ENCODE data around the gene RFPL1.

The RFPL1 gene

DNA sequence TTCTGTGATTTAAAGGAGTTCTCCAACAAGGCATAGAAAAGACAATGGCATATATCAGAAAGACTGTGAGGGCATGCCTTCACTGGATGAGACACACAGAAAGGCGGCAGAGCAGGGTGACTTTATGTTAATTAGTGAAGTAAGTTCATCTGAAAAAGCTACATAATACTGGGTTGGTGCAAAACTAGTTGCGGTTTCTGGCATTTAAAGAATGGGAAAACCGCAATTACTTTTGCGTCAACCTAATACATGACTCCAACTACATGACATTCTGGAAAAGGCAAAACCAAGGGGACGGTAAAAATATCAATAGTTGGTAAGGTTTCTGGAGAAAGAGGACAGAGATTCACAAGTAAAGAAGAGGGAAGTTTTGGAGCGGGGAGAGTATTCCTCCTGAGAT, 5.1 kb downstream of the RFPL1 start:
- DNase-seq (ENCODE audit: low spot score): no peak

DNA sequence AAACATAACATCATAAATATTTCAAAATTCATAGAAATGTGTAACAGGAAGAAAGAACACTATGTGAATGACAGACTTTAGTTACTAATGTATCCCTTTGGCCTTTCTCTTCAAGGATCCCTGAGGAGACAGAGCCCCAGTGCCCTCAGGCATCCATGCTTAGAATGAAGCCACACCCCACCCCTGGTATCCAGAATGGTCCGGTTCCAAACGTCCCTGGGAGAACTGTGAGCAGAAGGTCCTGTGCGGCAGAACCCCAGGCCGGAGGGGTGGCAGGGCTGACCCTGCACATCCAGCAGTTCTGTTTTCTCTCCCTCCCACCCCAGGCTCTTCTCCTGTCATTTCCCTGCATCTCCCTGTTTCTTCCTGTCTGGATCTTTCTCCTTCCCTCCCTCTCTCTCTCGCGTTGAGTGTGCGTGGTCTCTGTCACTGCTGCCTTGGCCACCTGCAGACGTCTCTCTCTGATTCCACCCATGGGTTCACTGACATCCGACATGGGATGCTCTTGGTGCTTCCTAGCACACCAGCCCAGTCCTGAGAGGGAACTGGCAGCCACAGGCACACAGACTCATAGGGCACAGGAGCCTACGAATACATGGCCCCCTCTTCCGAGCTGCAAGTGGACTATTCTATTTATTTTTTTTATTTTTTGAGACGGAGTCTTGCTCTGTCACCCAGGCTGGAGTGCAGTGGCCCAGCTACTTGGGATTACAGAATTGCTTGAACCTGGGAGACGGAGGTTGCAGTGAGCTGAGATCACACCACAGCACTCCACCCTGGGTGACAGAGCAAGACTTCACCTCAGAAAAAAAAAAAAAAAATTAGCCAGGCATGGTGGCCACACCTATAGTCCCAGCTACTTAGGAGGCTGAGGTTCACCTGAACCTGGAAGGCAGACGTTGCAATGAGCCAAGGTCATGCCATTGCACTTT, 5.7 kb downstream of the RFPL1 start:
- DNase-seq (ENCODE audit: low spot score): no peak

DNA sequence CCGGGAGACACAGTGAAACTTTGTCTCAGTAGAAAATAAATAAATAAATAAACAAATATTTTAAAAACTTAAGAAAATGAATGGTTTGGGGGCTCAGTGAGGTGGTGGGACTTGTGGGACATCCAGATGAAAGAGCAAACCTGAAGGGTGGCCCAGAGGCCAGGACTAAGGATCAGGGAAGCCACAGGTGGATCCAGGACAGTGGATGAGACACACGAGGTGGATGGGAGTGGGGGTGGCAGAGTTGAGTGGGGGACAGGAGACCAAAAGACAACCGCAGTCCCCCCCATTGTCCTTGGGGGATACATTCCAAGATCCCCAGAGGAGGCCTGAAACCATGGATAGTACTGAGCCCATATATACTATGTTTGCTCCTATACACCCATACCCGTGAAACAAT, 7.1 kb downstream of the RFPL1 start:
- DNase-seq (ENCODE audit: low spot score): no peak

DNA sequence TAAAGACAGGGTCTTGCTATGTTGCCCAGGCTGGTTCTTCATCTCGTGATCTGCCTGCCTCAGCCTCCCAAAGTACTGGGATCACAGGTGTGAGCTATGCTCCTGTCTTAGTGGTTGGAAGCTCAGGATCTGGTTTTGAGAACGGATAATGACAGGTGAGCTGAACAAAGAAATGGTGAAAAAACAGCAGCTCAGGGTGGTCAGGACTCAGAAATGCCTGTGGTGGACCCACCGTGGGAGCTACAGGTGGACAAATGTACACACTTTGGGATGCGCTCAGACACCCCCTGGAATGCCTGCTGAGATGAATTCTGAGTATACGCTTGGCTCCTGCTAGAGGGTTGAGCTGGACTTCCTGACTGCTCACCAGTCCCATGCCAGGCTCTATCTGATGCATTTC, 9.5 kb downstream of the RFPL1 start:
- DNase-seq (ENCODE audit: low spot score): no peak

DNA sequence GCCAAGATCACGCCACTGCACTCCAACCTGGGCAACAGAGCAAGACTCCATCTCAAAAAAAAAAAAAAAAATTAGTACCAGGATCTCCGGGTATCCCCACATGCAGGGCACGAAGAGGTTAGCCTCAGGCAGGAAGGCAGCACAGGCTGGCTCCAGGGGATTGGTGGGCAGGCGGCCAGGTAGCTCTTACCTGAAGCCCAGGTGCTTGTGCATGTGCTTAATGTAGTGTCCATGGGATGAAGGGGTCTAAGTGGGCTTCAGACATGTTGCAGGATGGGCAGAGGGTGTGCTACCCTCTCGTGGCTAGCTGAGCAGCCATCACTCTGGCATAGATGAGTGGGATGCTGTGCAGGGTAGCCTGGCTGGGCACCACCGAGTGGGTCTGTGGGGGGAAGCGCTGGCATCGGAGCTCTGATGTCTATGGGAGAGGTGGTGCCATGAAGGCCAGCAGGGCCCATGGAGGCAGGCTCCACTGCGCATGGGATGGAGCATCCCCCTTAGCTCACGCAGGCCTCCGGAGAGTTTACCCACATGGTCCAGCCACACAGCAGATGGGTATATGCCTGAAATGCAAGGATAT, 11.0 kb downstream of the RFPL1 start:
- no peak for DNase-seq (ENCODE audit: low spot score)

DNA sequence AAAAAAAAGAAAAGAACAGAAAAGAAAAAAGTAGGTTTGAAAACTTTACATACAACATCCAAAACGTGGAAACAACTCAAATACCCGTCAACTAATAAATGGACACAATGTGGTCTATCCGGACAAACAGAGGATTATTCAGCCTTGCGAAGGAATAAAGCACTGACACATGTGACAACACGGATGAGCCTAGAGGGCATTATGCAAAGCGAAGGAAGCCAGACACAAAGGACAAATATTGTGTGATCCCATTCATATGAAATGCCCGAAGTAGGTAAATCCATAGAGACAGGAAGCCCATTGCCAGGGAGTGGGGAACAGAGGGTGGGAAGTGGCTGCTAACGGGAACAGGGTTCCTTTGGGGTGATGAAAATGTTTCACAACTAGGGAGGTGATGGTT, 11.8 kb downstream of the RFPL1 start:
- DNase-seq (ENCODE audit: low spot score): no peak

DNA sequence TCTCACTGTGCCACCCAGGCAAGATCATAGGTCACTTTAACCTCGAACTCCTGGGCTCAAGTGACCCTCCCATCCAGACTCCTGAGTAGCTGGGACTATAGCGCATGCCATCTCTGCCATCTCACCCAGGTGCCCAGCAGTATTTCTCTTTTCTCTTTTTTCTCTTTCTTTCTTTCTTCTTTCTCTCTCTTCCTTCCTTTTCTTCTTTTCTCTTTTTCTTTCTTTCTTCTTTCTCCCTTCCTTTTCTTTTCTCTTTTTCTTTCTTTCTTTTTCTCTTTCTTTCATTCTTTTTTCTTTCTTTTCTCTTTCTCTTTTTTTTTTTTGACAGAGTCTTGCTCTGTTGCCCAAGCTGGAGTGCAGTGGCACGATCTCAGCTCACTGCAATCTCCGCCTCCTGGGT, 13.5 kb downstream of the RFPL1 start:
- DNase-seq (ENCODE audit: low spot score): no peak

DNA sequence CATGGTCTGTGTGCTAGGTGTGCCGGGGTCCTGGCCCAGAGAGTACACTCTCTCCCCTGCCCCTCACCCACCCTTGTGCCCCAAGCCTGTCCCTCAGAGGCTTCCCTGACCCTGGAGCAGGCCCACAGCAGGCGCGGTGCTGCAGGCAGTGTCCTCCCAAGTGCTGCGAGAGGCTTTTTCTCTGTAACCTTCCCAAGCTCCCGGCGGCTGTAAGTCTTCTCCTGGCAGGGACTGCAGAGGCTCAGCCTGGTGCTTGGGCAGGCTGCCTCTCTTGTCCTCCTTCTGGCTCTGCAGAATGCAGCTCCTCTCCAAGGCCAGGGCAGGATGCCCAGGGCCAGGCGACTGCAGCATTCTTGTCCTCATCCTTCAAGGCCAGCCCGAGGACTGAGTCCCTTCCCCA, 15.9 kb downstream of the RFPL1 start:
- no peak for DNase-seq (ENCODE audit: low spot score)

DNA sequence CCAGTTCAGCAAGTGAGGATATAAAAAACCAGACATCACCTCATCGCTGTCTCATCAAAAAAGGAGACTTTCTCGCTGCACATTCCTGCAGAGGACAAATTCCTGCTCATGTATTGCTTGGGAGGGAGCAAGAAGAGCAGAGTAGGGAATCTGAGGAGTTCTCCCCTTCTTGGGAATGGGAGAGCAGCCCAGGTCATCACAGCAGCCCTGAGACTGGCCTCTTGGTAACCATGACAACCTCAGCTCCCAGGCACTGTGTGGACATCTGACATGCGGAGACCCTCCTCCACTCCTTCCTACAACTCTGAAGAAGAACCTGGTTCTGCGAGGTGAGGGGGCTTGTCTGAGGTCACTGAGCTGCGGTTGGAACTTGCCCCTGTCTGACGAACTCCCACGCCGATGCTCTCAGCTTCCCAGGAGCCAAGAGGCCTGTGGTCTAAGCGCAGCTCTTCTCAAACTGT, 17.9 kb downstream of the RFPL1 start:
- DNase-seq (ENCODE audit: low spot score): no peak

DNA sequence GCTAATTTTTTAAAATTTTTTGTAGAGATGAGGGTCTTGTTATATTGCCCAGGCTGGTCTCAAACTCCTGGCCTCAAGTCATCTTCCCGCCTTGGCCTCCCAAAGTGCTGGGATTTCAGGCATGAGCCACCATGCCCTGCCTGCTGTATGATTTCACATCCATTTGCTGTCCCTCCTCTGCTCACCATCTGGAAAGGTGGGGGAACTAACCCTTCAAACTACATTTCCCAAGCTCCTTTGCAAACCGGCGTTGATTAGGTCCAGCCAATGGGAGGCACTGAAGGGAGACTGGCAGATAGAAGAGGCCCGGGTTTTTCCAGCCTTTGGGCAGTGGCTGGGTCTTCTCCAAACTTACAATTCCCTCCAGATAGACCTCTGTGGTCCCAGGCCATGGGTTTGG, 19.3 kb downstream of the RFPL1 start:
- peak; percentile 62 for DNase-seq (ENCODE audit: low spot score)

DNA sequence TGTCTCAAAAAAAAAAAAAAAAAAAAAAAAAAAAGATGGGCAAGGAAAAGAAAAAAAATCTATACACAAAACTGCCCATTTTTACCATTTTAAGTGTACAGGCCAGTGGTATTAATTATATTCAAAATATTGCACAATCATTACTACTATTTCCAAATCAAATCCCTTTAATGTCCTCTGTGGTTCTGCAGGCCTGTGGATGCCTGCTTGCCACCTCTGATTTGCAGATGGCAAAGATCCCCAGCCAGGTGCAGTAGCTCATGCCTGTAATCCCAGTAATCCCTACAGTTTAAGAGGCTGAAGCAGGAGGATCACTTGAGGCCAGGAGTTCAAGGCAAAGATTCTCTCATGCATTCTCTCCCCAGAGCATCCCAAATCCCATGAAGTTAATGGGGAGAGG, 20.2 kb downstream of the RFPL1 start:
- DNase-seq (ENCODE audit: low spot score): no peak

DNA sequence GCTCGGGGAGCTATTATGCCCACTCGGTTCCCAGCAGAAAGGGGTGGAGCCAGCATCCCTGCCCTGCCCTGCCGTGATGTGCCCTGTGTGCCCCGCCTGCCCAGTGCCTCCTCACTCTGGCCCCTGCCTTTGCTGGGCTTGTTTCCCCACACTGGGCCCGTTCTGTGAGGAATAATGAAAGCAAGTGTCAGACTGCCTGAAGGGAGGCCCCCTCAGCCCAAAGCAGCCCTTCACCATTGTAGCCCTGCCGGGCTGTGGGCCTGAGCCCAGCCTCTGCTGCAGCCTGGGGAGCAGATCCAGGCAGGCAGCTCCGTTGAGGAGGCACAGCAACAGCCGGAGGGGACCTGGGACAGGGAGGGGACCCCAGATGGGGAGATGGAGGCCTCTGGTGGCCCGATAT, 21.4 kb downstream of the RFPL1 start:
- no peak for DNase-seq (ENCODE audit: low spot score)

DNA sequence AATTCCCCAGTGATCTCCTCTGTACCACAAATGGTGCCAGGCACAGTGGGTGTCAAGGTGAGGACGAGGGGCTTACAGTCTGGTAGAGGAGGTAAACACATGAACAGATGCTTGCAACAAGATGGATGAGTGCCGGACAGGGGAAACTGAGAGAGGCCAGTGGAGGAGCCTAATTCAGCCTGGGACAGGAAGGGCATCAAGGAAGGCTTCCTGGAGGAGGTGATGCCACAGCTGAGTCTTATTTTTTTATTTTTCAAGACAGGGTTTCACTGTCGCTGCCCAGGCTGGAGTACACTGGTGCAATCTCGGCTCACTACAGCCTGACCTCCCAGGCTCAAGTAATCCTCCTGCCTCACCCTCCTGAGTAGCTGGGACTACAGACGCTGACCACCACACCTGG, 22.9 kb downstream of the RFPL1 start:
- no peak for DNase-seq (ENCODE audit: low spot score)

DNA sequence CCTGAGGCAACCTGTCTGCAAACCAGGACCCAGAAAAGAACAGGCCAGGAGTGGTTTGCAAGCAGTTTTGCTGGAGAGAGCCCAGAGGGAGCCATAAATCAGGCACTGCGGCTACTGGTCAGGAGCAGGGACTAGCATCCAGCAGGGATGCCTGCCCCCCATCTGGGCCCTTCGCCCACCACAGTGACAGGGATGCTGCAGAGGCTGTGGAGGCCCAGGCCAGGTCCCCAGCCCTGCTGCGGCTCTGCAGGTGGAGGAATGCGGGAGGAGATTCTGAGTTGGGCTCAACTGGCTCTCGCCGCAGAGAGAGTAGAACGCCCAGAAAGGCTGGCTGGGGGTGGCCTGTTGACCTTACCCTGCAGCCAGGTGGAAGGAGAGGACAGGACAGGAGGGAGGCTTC, 25.2 kb downstream of the RFPL1 start:
- DNase-seq (ENCODE audit: low spot score): no peak

DNA sequence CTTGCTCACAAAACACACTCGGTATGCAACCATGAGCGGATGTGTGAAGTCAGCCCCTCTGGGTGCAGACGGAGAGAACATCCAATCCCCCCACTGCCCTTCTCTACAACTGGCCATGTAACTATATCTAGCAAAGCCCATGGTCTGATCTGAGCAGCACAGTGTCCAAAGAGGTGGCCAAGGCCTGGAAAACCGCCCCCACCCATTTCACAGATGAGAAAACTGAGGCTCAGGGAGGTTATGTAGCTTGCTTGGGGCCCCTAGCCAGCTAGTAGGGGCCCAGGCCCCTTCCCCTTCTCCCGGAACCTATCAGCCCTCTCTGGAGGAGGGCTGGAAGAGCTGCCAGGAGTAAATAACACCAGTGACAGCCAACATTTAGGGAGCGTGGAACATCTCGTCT, 26.2 kb downstream of the RFPL1 start:
- DNase-seq (ENCODE audit: low spot score): no peak

DNA sequence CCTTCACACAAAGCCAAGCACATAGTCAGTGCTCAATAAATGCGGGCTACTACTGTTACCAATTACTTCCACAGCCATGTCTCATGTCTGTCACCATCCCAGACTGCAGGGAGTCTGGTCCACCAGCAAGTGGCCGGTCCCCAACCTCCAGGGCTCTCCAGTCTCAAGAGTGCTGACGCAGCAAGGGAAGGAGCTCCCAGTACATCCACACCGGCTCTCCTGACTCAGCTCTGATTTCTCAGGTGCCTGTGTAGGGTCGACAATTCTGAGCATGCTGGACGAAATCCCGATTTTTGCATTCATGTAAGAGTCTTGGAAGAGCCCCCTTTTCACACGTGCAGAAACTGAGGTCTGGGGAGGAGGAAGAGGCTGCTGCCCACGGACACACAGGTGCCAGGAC, 31.4 kb downstream of the RFPL1 start:
- DNase-seq (ENCODE audit: low spot score): no peak

DNA sequence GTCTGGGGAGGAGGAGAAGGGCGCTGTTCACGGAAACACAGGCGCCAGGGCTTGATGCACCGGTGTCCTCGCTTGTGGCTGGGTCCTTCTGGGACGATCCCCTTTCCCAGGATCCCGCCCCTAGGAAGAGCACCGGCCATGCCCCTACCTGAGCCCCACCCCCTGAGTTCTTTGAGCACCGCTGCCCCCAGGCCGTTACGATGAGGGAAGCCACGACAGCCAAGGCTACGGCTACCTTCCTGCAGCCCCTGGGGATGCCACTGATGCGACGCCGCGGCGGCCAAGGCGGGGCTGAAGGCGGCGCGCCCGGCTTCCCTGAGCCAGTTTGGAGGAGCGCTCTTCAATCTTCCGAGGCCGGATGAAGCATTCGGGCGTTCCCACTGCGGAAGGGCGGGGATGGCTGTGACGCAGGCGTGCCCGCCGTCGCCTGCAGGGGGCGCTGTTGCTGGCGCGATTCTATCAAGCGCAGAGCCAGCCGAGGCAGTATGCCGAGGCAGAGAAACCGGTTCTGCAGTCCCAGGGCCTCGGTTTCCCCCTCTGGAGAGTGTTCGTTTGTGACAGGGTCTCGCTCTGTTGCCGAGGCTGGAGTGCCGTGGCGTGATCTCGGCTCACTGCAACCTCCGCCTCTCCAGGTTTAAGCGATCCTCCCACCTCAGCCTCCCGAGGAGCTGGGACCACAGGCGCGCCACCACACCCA, 31.9 kb downstream of the RFPL1 start:
- peak; percentile 53 for DNase-seq (ENCODE audit: low spot score)

DNA sequence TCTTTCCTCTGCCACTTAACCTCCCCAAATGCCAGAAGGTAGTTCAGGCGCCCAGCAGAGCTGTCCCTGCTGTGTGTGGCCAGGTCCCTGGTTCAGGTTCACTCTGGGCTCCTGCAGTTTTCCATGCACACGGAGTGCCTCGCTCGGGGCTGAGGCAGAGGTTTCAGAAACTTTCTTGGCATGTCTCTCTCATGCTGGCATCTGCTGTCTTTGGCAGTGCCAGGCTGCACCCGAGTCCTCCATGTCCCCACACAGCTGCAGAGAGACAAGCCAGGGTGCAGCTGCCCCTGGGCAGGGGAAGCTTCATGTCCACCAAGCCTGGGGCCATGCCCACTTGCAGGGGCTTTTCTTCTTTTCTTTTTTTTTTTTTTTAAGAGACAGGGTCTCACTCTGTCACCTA, 34.6 kb downstream of the RFPL1 start:
- no peak for DNase-seq (ENCODE audit: low spot score)

DNA sequence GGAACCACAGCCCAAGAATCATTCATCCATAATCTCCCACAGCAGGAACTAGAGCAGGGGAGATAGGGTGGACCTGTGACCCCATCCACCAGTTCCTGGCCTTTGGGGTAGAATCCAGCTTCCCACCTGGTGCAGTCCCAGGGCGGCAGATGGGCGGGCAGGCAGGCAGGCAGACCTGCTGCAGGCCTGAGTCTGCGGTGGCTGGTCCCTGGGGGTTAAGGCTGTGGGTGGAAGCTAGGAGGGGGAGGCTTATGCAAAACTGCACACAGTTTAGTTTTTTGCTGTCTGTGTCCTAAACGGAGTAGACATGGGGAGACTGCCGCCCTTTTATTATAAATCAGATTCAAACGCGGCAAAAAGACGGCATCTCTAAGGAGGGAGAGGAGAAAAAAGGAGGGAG, 37.2 kb downstream of the RFPL1 start:
- DNase-seq (ENCODE audit: low spot score): no peak

DNA sequence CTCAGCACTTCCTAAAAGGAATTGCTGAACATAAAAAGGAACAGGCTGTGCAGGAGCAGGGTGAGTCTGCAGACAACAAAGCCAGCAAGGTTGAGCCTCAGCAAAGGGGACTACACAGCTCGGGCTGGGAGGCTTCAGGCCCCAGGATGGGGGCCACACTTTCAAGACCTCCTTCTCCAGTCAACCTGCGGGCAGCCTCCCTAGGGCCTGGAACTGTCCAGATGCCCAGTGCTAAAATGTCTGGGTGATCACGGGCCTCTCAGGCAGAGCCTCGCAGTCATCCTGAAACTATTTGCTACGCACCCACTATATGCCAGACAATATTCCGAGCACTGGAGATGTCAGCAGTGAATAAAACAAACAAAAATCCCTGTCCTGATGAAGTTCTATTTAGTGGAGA, 37.7 kb downstream of the RFPL1 start:
- no peak for DNase-seq (ENCODE audit: low spot score)

DNA sequence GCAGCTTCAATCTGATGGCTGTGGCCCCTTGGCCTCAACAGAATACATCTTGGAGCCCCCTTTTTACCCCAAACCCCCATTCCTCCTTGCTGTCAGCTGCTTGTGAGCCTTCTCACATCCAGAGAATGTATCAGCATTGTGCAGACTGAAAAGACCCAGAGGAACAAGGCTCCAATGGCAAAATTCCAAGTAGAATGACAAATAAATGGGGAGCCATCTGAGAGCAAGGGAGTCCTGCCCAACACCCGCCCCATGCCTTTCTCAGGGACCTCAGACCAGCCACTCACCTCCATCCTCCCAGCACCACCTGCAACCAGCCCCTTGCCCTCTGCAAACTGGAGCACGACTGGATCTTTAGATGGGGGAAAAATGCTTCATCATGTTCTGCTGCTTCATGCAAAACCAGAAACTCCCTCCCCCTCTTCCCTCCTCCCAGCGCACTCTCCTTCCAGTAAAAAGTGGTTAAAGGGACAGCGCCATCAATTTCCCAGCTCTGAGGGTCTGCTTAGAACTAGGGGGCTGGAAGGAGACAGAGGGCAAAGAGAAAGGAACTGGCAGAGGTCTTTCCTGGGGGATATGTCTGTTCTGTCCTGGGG, 39.4 kb downstream of the RFPL1 start:
- no peak for DNase-seq (ENCODE audit: low spot score)

DNA sequence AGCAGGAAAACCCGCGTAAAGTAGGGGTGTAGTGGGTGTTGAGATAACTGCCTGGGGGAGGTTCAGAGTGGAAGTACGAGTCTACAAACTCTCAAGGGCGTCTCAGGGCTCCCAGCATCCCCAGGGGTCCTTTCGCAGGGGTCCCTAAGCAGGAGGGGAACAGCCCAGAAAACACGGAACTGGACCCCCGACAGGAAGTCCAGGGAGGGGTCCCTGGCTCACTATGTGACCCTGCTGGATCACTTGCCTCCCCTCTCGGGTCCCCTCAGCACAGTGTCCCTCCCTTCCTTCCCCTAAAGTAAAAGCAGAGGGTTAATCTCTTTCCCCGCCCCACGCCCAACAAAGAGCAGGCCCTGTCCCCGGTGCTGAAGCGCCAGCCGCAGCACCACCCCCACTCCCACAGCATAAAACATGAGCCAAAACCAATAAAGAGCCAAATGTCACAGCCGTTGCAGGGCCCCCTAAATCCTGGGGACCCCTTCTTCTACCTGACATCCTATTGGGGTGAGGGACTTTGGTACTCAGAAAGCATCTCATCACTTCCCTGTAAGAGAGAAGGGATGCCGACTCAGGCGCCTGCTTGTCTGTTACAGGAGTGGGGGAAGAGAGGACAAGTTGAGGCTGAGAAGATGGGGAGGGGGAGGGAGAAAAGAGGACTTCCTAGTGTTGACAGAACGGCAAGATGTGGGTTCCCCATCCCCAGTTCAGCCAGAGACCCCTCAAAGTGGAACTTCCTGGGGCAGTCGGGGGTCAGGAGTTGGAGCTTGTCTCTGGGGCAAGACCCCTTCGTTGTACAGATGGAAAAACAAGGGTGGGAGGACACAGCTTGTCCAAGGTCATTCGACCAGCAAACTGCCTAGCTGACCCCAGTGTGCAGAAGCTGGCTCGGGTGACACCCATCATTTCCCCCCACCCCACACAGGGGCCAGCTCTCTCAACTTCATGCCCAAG, 40.2 kb downstream of the RFPL1 start:
- no peak for DNase-seq (ENCODE audit: low spot score)

Data from SW480 (cell line).